WERI-Rb-1 (cell line): ENCODE data around the gene GDI1.

Source experiments
- DNase-seq: peaks from one replicate; pipeline ENCODE4 v3.0.0-alpha.2; 2020
- H3K27ac ChIP-seq: fragments of 250-450 bp; sonication (Bioruptor Pico); 2 replicates; pipeline ENCODE4 v1.5.1; 2020; ENCODE audit warnings: mild to moderate bottlenecking, moderate library complexity
- H3K27me3 ChIP-seq: fragments of 250-450 bp; sonication (Bioruptor Pico); 2 replicates; pipeline ENCODE4 v1.5.1; 2021; ENCODE audit warnings: mild to moderate bottlenecking, low read depth, moderate library complexity; ENCODE audit not compliant: insufficient read depth, severe bottlenecking
- H3K36me3 ChIP-seq: fragments of 250-450 bp; sonication (Bioruptor Pico); 2 replicates; pipeline ENCODE4 v1.5.1; 2020; ENCODE audit warnings: mild to moderate bottlenecking, moderate library complexity
- H3K4me3 ChIP-seq: 2 replicates; pipeline ENCODE4 v1.5.1; 2011; ENCODE audit warnings: low read depth, mild to moderate bottlenecking, control low read depth, low read length
- H3K9me3 ChIP-seq: fragments of 250-450 bp; sonication (Bioruptor Pico); 2 replicates; pipeline ENCODE4 v1.5.1; 2021; ENCODE audit warnings: mild to moderate bottlenecking, moderate library complexity; ENCODE audit not compliant: severe bottlenecking
- TF ChIP-seq, protein P1 (sequence below): IDR thresholded peaks from 2 replicates; pipeline ENCODE4 v1.5.1; 2011; ENCODE audit warnings: low read depth, mild to moderate bottlenecking, control low read depth, inconsistent platforms, low read length

Gene GDI1

DNA sequence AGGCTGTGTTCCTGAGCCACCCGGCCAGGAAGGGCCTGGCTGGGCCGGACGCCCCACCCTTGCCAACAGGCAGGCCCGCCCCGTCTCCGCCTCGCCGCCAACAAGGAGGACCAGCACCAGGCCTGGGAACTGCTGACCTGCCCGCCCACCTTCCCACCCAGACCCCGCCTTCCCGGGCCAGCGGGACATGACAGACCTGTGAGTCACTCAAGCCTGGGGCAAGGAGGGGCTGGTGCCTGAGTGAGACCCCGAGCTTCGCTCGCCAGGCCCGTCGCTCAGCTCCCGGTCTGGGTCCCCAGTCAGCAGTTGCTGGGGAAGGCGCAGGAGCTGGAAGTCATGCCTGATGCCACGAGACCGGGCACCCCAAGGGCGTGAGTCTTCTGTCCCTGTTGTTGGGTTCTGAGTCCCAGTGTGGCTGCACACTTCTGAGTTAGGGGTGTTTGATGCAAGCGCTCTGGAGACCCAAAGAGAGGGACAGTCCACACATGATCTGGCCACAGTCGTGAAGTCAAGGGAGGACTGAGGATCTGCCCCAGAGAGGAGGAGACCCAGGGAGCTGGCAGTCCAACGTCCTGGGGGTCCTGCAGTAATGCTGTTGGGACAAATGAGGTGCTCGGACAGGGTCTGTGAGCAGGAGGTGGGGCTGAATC, 27.6 kb upstream of the GDI1 start, which contains the start of gene DNASE1L1:
TSS of gene DNASE1L1 (minus strand) at position 33 of the 650 bp plus-strand sequence. CDS start 3,686 bp downstream, outside the sequence.
- TF ChIP-seq, protein P1, sequence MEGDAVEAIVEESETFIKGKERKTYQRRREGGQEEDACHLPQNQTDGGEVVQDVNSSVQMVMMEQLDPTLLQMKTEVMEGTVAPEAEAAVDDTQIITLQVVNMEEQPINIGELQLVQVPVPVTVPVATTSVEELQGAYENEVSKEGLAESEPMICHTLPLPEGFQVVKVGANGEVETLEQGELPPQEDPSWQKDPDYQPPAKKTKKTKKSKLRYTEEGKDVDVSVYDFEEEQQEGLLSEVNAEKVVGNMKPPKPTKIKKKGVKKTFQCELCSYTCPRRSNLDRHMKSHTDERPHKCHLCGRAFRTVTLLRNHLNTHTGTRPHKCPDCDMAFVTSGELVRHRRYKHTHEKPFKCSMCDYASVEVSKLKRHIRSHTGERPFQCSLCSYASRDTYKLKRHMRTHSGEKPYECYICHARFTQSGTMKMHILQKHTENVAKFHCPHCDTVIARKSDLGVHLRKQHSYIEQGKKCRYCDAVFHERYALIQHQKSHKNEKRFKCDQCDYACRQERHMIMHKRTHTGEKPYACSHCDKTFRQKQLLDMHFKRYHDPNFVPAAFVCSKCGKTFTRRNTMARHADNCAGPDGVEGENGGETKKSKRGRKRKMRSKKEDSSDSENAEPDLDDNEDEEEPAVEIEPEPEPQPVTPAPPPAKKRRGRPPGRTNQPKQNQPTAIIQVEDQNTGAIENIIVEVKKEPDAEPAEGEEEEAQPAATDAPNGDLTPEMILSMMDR = no peak
- peaks cover 30% of the 10 kb centered on the region for H3K36me3 ChIP-seq
- H3K27me3 ChIP-seq = peaks cover 11% of the 10 kb centered on the region
- no peak within 1 kb of the TSS for H3K27ac ChIP-seq
- no peak within 1 kb of the TSS for H3K4me3 ChIP-seq
- no peaks in the 10 kb centered on the region for H3K9me3 ChIP-seq
- no peak for DNase-seq

DNA sequence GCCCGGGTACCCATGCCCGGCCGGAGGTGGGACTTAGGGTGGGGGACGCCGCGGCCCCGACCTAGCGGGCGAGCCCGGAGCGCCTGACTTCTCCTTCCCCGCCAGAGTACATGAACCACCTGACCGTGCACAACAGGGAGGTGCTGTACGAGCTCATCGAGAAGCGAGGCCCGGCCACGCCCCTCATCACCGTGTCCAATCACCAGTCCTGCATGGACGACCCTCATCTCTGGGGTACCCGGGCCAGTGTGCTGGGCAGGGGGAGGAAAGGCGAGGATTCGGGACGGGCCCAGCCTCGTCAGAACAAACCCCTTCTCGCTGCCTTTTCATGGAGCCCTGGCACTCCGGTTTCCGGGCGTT, 25.0 kb upstream of the GDI1 start:
- Histone ChIP-seq H3K9me3 (peaks cover 3% of the 10 kb centered on the region), H3K27ac (peak overlapping the region; percentile 93), H3K27me3 (peaks cover 11% of the 10 kb centered on the region), H3K36me3 (peaks cover 30% of the 10 kb centered on the region), H3K4me3 (peak overlapping the region; percentile 78)
- peak; percentile 90 for DNase-seq
- TF ChIP-seq, protein P1 = no peak

DNA sequence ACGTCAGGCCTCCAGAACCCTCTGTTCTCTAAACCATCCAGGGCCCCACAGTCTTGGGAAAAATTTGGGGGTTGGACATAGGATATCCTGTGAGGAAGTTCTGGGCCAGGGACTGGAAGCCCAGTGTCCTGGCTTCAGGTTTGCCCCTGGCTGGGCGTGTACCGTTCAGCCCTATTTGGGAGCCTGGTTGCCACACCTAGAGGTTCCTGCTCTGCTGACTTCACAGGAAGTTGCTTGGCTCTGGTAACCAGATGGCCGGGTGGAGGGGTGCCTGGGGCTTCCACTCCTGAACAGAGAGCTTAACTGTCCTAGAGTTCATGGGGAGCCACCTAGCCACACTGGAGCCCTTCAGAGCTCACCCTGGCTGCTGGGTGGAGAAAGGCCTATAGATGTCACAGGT, 24.5 kb upstream of the GDI1 start:
- peak overlapping the region; percentile 78 for H3K4me3 ChIP-seq
- TF ChIP-seq, protein P1 = no peak
- H3K9me3 ChIP-seq = peaks cover 3% of the 10 kb centered on the region
- H3K27me3 ChIP-seq = peaks cover 11% of the 10 kb centered on the region
- H3K27ac ChIP-seq = peak overlapping the region; percentile 93
- peak; percentile 80 for DNase-seq
- peaks cover 30% of the 10 kb centered on the region for H3K36me3 ChIP-seq

DNA sequence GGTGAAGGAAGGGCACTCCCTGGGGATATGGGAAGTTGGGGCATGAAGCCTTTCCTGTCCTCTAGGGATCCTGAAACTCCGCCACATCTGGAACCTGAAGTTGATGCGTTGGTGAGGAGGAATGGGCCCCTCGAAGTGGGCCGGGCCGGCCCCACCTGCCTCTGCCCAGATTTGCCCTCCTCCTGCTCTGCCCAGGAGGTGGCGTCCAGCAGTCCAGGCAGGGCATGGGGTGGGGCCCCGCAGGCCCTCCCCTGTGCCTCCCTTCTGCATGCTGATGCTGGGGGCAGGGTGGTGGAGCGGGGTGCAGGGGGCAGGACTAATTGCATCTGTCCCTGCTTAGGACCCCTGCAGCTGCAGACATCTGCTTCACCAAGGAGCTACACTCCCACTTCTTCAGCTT, 23.8 kb upstream of the GDI1 start:
- H3K36me3 ChIP-seq = peaks cover 30% of the 10 kb centered on the region
- TF ChIP-seq, protein P1 = 0 out of 2 replicates have a peak, but pooled peaks have one; percentile 17
- no peak overlapping the region for H3K4me3 ChIP-seq
- peaks cover 3% of the 10 kb centered on the region for H3K9me3 ChIP-seq
- no peak for DNase-seq
- peak overlapping the region; percentile 93 for H3K27ac ChIP-seq
- H3K27me3 ChIP-seq = peaks cover 11% of the 10 kb centered on the region

DNA sequence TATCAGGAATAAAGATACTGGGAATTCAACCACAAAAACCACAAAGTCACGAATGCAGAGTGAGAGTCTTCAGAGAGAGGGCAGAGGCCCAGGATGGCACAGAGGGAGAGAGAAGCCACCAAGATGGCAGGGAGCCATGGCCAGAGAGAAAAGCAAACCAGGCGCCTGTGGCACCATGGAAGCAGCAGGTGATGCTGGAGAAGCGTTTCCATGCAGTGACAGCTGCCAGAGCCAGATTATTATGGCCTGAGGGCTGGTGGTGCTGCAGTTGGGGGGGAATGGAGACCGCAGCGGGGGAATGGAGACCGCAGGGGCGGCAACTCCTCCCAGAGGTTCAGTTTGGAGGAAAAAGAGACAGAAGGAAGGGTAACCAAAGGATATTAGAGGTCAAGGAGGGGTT, 19.8 kb upstream of the GDI1 start:
- peaks cover 3% of the 10 kb centered on the region for H3K9me3 ChIP-seq
- DNase-seq = no peak
- H3K27me3 ChIP-seq = no peaks in the 10 kb centered on the region
- TF ChIP-seq, protein P1 = no peak
- H3K36me3 ChIP-seq = peaks cover 12% of the 10 kb centered on the region
- no peak overlapping the region for H3K4me3 ChIP-seq
- no peak overlapping the region for H3K27ac ChIP-seq

DNA sequence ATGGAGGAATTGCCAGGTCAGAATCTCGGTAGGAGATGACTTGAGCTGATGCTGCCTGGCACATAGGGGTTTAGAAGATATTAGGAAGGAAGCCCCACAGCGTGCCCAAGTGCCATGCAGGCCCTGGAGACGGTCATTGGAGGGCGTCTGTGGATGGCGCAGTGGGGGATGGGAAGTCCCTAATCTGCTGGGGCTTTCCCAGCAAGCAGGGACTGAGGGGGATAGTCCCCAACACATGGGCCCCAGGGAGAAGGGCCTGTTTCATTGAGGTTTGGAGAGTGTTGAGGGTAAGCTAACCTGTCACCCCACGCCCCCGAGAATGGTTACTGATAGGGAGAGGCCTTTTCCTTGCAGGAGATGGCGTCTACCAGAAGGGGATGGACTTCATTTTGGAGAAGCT, 17.8 kb upstream of the GDI1 start:
- Histone ChIP-seq H3K4me3 (no peak overlapping the region), H3K9me3 (peaks cover 3% of the 10 kb centered on the region), H3K36me3 (peaks cover 4% of the 10 kb centered on the region; the same call in 1 of the 2 replicates), H3K27ac (no peak overlapping the region), H3K27me3 (peaks cover 3% of the 10 kb centered on the region)
- TF ChIP-seq, protein P1 = no peak
- no peak for DNase-seq
